Measurements from ENCODE around the gene SLC26A6. TPM values are rescaled to one million over a fixed set of nuclear protein-coding genes. Genes with fewer than 3 reads are reported as not detected.

Gene SLC26A6
- total RNA-seq, 3 donors from 2014 or later (not counting 1 experiment from before 2014, with no cell fraction given): 25.8 to 37.6 (median 32.3) TPM

GRCh38 chr3:48576647-48577046, 58.6 kb downstream of the SLC26A6 start:
- H3K36me3 ChIP-seq (ENCODE audit: control insufficient read depth, insufficient read depth, low read length): no peaks in the 10 kb centered on the region
- no peak for DNase-seq
- intact Hi-C loops (cut with micrococcal nuclease): no loop called here
- no peaks in the 10 kb centered on the region for H3K36me3 Mint-ChIP-seq
- TF ChIP-seq CTCF (IDR thresholded peaks at IDR 0.05): no peak
- H3K27me3 ChIP-seq (ENCODE audit: control insufficient read depth, insufficient read depth, low read length): no peaks in the 10 kb centered on the region
- no peak overlapping the region for H3K4me3 ChIP-seq (ENCODE audit: low read length)
- no peaks in the 10 kb centered on the region for H3K4me1 Mint-ChIP-seq
- no peak for ATAC-seq
- no peaks in the 10 kb centered on the region for H3K9me3 Mint-ChIP-seq
- H3K27ac Mint-ChIP-seq: no peak overlapping the region
- WGBS (ENCODE audit: insufficient coverage): 81% methylated on average over 4 of the region's 4 CpGs
- no peak overlapping the region for H3K27ac ChIP-seq (ENCODE audit: low read length)
- H3K27me3 Mint-ChIP-seq (ENCODE audit: low read depth in 2 of 2): no peaks in the 10 kb centered on the region
- no peaks in the 10 kb centered on the region for H3K4me1 ChIP-seq (ENCODE audit: control insufficient read depth, insufficient read depth, low read length)
- no peak overlapping the region for H3K4me3 Mint-ChIP-seq
- no peaks in the 10 kb centered on the region for H3K9me3 ChIP-seq (ENCODE audit: control insufficient read depth, insufficient read depth, low read length)

Other genes starting within 250 kb of the SLC26A6 start
- gene PLXNB1, start 205.4 kb downstream of the SLC26A6 start, total RNA-seq: 1 to 10 TPM; 4.3 to 5.0 (median 4.4) TPM
- 1 to 10 TPM; 4.4 to 8.8 (median 6.8) TPM for gene CCDC51, start 195.3 kb downstream of the SLC26A6 start, total RNA-seq
- gene TMA7, start 195.2 kb downstream of the SLC26A6 start, total RNA-seq: 100 to 1,000 TPM; 192 to 239 (median 229) TPM
- 10 to 100 TPM in 2 of 3 donors, 1 to 10 TPM in 1; 8.5 to 11.0 (median 10.6) TPM for gene ATRIP, start 188.7 kb downstream of the SLC26A6 start, total RNA-seq
- gene SHISA5, start 131.3 kb downstream of the SLC26A6 start, total RNA-seq: 100 to 1,000 TPM; 211 to 237 (median 218) TPM
- 1 to 10 TPM; 2.4 to 4.3 (median 3.6) TPM for gene PFKFB4, start 78.7 kb downstream of the SLC26A6 start, total RNA-seq
- not detected for gene UCN2, start 71.7 kb downstream of the SLC26A6 start, total RNA-seq
- 1 to 10 TPM in 2 of 3 donors, under 1 TPM in 1; 0.54 to 1.7 (median 1.4) TPM for gene COL7A1, start 40.1 kb downstream of the SLC26A6 start, total RNA-seq
- gene UQCRC1, start 25.8 kb downstream of the SLC26A6 start, total RNA-seq: 100 to 1,000 TPM; 117 to 139 (median 124) TPM
- not detected for gene TMEM89, start 13.7 kb downstream of the SLC26A6 start, total RNA-seq
- 1 to 10 TPM; 2.0 to 3.4 (median 2.6) TPM for gene CELSR3, start 27.4 kb upstream of the SLC26A6 start, total RNA-seq
- 10 to 100 TPM; 12.2 to 14.1 (median 12.8) TPM for gene NCKIPSD, start 50.5 kb upstream of the SLC26A6 start, total RNA-seq
- 100 to 1,000 TPM; 140 to 151 (median 148) TPM for gene IP6K2, start 81.8 kb upstream of the SLC26A6 start, total RNA-seq
- 10 to 100 TPM; 40.5 to 43.5 (median 42.7) TPM for gene PRKAR2A, start 212.4 kb upstream of the SLC26A6 start, total RNA-seq